Right kidney (tissue), 1 donor: ENCODE measurements around the gene ATP8B4.
"Not testable (repeated sequence)": the region's sequence is repeated elsewhere in the genome, so short reads cannot be mapped to it uniquely, and the experiment has no call there.

Source experiments
- DNase-seq: peaks from one replicate; pipeline ENCODE4 v3.0.0-alpha.2; 2016

Gene ATP8B4

GRCh38 chr15:50140983-50141382 is 21.9 kb upstream of the ATP8B4 start:
- DNase-seq = no peak

DNA sequence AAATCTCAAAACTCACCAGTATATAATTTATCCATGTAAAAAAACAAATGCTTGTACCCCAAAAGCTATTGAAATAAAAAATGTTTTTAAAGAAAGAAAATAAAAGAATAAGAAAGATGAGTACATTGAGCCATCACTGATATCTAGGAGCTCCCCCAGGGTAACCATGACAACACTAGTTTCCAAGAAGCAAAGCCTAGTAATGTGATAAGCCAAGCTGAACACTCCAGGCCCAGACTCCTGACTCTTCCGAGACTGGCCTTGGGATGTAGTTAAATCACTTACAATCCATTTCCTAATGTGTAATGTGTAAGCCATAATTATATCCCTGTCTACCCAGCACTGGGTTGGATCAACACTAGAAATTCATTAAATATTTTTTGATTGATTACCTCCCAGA is 21.1 kb upstream of the ATP8B4 start:
- DNase-seq = no peak

- DNase-seq = no peak
These were observed 19.4 kb upstream of the ATP8B4 start for GRCh38 chr15:50138391-50138790.

DNA sequence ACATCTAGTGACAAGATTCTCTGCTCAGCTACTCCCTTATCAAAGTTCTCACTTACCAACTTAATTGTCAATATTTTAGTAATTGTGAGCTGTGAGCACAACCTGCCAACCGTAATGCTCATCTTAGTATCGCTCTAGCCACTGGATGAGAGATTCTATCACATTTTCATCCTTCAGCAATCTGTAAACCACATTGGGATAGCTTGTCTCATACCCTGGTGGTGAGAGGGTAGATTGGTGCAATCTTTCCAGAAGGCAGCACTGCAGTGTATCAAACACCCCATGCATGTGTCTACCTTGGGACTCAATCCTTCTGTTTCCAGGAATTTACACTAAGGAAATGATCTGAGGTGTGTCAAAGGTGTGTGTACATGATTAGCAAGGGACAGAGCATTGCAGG is 18.9 kb upstream of the ATP8B4 start:
- no peak for DNase-seq

- DNase-seq = no peak
These were observed 18.3 kb upstream of the ATP8B4 start for GRCh38 chr15:50137330-50137761.

GRCh38 chr15:50135031-50135551 is 16.1 kb upstream of the ATP8B4 start:
- DNase-seq = no peak

DNA sequence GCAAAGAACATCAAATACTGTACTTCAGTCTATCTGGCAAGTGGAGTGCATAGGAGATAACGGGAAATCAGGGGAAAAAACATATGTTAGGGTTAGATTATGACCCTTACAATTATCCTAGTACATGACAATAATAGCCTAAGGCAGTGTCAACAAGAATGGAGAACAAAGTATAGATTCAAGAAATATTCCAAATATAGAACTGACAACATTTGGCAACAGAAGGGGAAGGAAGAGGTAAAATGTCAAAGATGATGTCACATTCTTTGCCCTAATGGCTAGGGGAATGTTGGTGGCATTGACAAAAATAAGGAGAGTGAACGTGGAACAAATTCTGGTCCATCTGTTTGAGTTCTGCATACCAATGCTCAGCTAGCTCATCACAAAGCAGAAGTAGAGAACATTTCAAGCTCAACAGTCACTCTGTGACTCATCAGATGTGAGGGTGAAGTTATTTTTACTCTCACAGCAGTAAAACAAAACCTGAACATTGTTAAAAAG is 15.5 kb upstream of the ATP8B4 start:
- DNase-seq = no peak

DNA sequence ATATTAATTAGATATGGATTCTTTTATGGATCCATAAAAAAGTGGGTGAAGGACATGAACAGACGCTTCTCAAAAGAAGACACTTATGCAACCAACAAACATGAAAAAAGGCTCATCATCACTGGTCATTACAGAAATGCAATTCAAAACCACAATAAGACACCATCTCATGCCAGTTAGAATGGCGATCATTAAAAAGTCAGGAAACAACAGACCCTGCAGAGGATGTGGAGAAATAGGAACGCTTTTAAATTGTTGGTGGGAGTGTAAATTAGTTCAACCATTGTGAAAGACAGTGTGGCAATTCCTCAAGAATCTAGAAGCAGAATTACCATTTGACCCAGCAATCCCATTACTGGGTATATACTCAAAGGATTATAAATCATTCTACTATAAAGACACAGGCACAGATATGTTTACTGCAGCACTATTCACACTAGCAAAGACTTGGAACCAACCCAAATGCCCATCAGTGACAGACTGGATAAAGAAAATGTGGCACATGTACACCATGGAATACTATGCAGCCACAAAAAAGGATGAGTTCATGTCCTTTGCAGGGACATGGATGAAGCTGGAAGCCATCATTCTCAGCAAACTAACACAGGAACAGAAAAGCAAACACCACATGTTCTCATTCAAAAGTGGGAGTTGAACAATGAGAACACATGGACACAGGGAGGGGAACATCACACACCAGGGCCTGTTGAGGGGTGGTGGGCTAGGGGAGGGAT is 13.4 kb upstream of the ATP8B4 start:
- DNase-seq = not testable (repeated sequence)

DNA sequence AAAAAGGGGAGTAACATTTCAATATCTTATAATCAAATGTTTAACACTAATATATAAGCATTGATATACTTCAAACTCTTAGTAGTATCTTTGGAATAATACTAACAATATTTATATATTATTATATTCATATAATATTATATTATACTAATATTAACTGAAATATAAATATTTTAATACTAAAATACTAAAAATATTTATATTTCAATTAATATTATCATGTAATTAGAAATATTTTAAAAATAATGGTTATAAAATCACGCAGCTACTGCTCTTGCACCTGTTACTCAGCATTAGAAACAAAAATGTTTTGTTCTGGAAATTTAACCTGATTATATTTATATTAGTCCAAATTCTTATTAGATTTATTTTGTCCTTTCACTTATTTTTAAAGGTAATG is 12.6 kb upstream of the ATP8B4 start:
- DNase-seq = no peak

DNA sequence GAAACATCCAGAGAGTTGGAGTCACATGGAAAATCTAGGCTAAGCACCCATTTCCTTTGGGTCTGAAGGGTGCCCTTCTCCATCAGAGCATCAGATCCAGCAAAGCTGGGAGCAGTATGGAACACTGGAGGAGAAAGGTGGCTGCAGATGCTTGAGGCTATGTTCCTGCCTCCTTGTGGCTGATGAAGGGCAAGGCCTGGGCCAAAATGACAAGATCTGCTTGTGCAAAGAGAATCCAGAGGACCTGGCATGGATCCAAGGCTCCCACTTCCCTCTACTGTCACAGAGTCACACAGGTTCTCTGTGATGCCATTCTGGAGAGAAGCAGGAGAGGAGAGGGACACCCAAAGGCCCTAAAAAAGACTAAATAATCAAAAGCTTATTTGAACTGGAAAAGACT is 9.2 kb upstream of the ATP8B4 start:
- no peak for DNase-seq

GRCh38 chr15:50127255-50127777 is 8.3 kb upstream of the ATP8B4 start:
- DNase-seq = no peak

DNA sequence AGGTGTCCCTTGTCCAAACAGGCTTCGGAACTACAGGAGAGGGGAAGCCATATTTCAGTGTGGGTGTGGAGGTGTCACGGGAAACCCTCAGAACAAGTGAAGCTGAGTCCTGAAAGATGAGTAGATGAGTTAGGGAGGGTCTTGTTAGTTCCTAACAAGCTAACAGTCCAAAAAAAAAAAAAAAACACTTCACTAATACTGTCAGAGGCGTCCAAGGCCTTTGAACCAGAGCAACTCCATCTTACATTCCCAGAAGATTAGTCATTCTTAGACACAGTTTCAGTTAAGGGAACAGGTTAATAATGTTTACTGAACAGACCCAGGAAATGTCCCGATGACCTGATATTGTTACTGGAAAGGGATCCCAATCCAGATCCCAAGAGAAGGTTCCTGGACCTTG is 7.0 kb upstream of the ATP8B4 start:
- no peak for DNase-seq

DNA sequence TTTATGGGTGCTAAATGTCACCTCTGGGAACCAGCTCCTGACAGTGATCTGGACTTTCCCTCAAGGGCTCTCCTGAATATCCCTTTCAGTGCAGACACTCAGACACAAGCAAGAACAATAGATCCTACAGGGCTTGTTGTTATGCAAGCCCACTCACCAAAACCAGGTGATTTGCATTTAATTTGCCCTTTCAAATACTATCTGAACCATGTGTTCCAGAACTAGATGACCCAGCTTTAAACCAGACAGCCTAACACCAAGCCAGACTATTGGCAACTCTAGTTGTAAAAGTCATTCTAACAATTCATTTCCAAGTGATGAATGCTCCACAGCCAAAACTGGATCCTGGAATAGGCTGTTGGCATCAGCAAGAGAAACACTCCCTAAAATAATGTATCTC is 5.6 kb upstream of the ATP8B4 start:
- no peak for DNase-seq

- no peak for DNase-seq
These were observed 5.0 kb upstream of the ATP8B4 start for GRCh38 chr15:50123861-50124557.

DNA sequence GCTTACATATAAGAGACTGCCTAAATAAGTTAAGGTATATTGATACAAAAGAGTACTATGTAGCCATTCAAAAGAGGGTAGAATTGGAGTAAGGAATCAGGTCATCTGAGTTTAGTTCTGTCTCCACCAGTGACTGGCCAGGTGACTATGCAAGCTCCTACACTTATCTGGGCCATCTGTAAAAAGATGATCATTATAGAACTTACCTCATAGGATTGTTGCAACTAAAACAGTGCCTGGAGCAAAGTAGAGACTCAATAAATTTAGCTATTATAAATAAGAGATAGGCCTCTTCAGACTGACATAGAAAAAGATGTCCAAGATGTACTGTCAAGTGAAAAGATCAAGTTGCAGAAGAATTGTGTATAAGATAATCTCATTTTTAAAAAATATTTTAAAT is 1.7 kb upstream of the ATP8B4 start:
- DNase-seq = no peak

GRCh38 chr15:50117431-50118027 is 1.5 kb downstream of the ATP8B4 start:
- DNase-seq = no peak

DNA sequence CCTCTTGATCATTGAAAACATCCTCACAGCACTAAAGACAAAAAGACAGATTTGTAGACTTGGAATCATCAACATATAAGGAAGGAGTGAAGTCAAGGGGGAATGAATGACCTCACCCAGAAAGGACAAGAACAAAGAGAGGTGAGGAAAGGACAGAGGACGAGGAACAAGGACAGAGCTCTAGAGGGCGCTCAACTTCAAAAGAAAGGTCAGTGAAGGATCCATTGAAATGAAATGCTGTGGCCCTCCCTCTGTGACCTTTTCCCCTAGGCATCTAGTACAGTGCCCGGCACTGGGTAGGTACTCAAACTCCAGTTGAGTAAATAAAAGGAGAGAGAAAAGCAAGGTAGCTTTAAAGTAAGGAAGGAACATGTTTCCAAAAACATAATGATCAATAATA is 2.6 kb downstream of the ATP8B4 start:
- no peak for DNase-seq

DNA sequence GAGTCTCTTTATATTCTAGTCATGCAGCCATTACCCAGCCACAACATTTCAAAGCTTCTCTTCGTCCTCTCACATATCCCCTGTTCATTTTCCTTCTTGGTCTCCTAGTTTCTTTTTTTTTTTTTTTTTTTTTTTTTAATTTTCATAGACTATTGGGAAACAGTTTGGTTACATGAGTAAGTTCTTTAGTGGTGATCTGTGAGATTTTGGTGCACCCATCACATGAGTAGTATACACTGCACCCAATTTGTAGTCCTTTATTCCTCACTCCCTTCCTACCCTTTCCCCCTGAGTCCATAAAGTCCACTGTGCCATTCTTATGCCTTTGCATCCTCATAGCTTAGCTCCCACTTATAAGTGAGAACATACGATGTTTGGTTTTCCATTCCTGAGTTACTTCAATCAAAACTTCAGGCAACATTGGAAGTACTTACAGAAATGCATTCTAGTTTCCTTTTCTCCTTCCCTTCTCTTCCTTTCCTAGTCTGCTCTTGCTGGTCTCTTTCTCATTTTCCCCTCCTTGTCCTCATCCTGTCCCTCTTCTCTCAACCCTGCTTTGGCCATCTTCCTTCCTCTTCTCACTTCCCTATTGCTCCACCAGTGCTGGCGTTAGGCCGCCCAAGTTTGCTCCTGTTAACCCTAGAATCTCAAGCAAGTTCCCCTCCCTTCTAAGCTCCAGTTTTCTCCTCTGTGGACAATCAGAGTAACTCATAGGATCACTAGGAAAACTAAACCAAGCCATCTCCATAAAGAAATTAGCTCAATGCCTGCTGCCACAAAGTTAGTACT is 4.8 kb downstream of the ATP8B4 start:
- DNase-seq = no peak

DNA sequence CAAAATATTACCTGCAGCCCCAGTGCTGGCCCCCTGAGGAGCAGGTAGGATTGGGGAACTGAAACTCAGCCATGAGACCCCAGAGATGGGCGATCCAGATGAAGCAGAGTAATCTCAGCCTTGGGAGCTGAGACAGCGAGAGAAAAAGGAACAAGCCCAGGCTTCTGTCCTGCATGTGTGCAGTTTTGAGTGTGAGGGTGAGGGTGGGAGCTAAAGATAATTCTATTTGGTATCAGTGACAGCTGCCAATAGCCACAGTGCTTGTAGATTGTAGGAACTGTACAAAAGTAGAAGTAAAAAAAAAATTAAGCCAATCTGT is 5.9 kb downstream of the ATP8B4 start:
- DNase-seq = no peak

DNA sequence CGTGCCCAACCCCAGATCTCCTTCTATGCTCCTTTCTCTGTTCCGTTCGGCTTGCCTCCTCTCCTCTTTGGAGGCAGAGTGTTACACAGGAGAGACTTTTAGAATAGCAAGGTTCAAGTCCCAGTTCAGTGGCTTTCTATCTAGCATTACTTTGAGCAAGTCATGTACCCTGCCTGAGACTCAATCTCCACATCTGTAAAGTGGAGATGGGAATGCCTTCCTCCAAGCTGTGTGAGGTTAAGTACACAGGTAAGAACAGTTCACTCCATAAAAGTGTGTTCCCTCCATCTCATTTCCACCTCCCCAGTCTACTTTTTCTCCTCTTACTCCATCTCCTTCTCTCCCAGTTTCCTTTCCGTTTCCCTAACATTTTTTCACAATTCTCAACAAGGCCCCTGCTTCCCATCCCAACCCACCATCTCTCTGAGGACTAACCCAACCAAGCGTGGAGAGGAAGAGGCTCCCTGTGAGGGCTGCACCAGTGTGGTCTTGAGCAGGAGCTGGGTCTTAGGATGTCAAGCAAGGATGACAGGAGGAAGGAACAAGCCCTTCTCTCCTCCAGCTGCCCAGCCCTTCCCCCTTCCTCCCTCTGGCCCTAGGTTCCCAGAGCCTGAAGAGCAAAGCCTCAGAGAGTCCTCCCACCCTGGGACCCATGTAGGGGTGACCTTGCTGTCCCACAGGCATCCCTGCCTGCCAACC is 6.4 kb downstream of the ATP8B4 start:
- DNase-seq = no peak

DNA sequence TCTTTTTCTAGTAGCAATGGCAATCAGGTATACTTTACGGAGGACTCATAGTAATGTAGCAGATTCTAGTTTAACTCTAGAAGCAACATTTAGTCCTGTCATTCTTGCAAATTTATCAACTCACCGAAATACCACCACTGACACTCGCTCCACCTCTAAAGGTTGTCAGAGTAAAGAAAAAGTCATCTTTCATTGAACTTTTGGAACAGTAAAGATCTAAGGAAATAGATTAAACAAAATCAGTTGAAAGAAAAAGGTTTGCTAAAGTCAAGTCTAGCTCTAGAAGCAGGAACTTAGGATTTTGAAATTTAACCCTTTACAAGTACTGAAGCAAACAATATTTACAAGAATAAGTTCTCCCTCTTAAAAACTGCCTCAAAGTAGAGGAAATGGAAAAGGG is 8.7 kb downstream of the ATP8B4 start:
- no peak for DNase-seq
